NB4 (cell line): ENCODE data around the gene GMPPB.

Experiments
- DNase-seq: peaks from one replicate; pipeline ENCODE4 v3.0.0; 2010; ENCODE audit warnings: low read depth
- H3K4me3 ChIP-seq: one replicate; pipeline ENCODE4 v1.5.1; 2011; ENCODE audit warnings: mild to moderate bottlenecking, low read depth, low read length, moderate library complexity
- MYC ChIP-seq: IDR thresholded peaks from 2 replicates; pipeline ENCODE4 v1.6.1; 2011; ENCODE audit warnings: low read depth, low read length
- POLR2A ChIP-seq: IDR thresholded peaks from 2 replicates; pipeline ENCODE4 v1.6.1; 2011; ENCODE audit warnings: mild to moderate bottlenecking; ENCODE audit not compliant: insufficient read length; ENCODE audit errors: extremely low read depth
- TF ChIP-seq, protein P1 (sequence below): IDR thresholded peaks from 2 replicates; pipeline ENCODE4 v1.6.1; 2011; ENCODE audit warnings: low read depth, low read length
- TF ChIP-seq, protein P2 (sequence below): IDR thresholded peaks from one replicate; pipeline ENCODE4 v1.5.1; 2012; ENCODE audit warnings: low read depth, low read length

GMPPB gene

DNA sequence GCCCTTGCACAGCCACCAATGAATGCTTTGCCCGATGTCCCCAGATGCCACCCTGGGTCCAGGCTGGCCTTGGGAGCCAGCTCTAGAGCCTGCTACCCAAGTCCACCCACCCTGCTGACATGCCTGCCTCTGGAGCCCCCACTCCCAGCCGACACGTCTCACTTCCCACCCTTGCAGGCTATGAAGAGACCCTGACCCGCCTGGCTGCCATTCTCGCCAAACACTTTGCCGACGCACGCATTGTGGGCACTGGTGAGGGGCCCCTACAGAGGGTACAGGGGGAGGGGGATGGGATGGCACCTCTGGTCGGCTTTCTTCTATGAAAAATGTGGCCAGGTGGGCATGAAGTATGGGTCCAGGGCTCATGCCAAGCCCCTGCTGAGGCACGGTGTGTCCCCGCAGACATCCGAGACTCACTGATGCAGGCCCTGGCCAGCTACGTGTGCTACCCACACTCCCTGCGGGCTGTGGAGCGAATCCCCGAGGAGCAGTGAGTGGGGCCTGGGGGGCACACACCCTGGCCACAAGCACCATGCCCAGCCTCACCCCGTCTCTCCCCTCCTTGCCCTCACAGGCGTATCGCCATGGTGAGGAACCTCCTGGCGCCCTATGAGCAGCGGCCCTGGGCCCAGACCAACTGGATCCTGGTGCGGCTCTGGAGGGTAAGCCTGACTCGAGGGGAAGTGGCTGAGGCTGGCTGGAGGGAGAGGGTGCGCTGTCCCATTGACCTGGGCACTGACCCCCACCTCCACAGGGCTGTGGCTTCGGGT, 10.2 kb downstream of the GMPPB start:
- no peak for DNase-seq
- TF ChIP-seq, protein P1, sequence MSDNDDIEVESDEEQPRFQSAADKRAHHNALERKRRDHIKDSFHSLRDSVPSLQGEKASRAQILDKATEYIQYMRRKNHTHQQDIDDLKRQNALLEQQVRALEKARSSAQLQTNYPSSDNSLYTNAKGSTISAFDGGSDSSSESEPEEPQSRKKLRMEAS, result no peak
- TF ChIP-seq POLR2A (no peak), MYC (no peak)
- TF ChIP-seq, protein P2, sequence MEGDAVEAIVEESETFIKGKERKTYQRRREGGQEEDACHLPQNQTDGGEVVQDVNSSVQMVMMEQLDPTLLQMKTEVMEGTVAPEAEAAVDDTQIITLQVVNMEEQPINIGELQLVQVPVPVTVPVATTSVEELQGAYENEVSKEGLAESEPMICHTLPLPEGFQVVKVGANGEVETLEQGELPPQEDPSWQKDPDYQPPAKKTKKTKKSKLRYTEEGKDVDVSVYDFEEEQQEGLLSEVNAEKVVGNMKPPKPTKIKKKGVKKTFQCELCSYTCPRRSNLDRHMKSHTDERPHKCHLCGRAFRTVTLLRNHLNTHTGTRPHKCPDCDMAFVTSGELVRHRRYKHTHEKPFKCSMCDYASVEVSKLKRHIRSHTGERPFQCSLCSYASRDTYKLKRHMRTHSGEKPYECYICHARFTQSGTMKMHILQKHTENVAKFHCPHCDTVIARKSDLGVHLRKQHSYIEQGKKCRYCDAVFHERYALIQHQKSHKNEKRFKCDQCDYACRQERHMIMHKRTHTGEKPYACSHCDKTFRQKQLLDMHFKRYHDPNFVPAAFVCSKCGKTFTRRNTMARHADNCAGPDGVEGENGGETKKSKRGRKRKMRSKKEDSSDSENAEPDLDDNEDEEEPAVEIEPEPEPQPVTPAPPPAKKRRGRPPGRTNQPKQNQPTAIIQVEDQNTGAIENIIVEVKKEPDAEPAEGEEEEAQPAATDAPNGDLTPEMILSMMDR, result no peak
- no peak overlapping the region for H3K4me3 ChIP-seq

DNA sequence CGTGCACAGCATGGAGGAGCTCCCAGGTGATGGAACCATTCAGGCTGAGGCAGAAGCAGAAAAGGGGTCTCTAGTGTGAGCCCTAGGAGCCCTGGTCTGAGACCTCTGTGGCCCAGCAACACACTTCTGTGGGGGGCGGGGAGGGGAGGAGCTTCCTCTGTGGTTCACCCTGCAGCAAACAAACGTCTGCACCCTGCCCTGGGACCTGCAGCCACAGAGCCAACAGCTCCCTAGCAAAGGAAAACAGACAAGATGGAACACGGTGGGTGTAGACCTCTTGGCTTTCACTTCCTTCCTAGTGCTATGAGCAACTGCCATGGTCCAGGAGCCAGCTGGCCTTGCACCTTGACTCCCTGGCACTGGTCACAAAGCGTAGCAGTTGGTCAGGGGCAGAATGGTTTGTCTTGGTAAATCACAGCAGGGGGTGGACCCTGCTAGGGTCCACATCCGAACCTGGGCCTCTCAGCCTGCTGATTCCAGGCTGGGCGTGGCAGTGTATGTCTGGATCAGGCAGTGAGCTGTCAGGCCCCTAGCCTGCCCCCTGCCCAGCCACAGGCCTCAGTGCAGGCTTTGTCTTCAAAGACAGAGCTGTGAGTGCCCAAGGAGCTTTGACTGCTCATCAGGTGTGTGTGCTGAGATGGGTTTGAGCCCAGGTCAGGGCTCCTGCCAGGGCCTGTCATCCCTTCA, 11.0 kb downstream of the GMPPB start:
- TF ChIP-seq, protein P2, result no peak
- TF ChIP-seq MYC (no peak), POLR2A (no peak)
- TF ChIP-seq, protein P1, result no peak
- peak; percentile 53 for DNase-seq
- H3K4me3 ChIP-seq, result no peak overlapping the region

GRCh38 chr3:49712166-49712565, 11.6 kb downstream of the GMPPB start:
- H3K4me3 ChIP-seq, result no peak overlapping the region
- DNase-seq, result no peak
- TF ChIP-seq POLR2A (no peak), MYC (no peak)
- TF ChIP-seq, protein P2, result no peak
- TF ChIP-seq, protein P1, result no peak

DNA sequence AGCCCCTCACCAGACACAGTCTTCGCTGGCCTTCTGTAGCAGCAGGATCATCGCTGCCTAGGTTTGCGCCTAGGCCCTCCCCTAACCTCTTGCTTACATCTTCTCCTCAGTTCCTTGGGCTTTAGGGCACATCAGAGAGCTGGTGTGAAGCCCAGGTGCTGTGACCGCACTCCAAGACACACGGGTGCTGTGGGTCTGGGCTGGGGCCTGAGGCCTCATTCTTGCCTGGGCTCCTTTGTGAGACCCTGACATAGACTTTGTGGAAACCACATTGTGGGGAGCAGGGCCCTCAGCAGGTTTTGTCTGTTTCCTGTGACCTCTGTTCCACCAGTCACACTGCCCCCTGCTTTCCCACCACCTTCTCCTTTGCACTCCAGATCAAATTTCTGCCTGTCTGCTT, 12.3 kb downstream of the GMPPB start:
- no peak for DNase-seq
- no peak for TF ChIP-seq MYC
- TF ChIP-seq, protein P2, result no peak
- TF ChIP-seq, protein P1, result no peak
- TF ChIP-seq POLR2A, result no peak
- no peak overlapping the region for H3K4me3 ChIP-seq

GRCh38 chr3:49709852-49710251, 13.9 kb downstream of the GMPPB start:
- H3K4me3 ChIP-seq, result no peak overlapping the region
- DNase-seq, result no peak
- TF ChIP-seq POLR2A (no peak), MYC (no peak)
- TF ChIP-seq, protein P2, result no peak
- TF ChIP-seq, protein P1, result no peak
